Measurements from ENCODE around the gene FAM110A.
"Not testable (repeated sequence)": the region's sequence is repeated elsewhere in the genome, so short reads cannot be mapped to it uniquely, and the experiment has no call there.

Gene FAM110A

GRCh38 chr20:824490-824889 lies 9.0 kb upstream of the FAM110A start:
- DNase-seq, result no peak

GRCh38 chr20:824916-825315 lies 8.6 kb upstream of the FAM110A start:
- no peak for DNase-seq

- DNase-seq, result no peak
Measured at GRCh38 chr20:825710-826421, 7.6 kb upstream of the FAM110A start.

- DNase-seq, result no peak
Measured at GRCh38 chr20:826695-827323, 6.7 kb upstream of the FAM110A start.

- not testable (repeated sequence) for DNase-seq
Measured at GRCh38 chr20:827981-828380, 5.5 kb upstream of the FAM110A start.

GRCh38 chr20:828987-829386 lies 4.5 kb upstream of the FAM110A start:
- DNase-seq, result no peak

- no peak for DNase-seq
Measured at GRCh38 chr20:829551-829950, 4.0 kb upstream of the FAM110A start.

- DNase-seq, result no peak
Measured at GRCh38 chr20:830011-830521, 3.4 kb upstream of the FAM110A start.

- no peak for DNase-seq
Measured at GRCh38 chr20:831251-831650, 2.3 kb upstream of the FAM110A start.

GRCh38 chr20:831956-832355 lies 1.6 kb upstream of the FAM110A start:
- no peak for DNase-seq

- no peak for DNase-seq
Measured at GRCh38 chr20:833121-833449, 430 bp upstream of the FAM110A start.

GRCh38 chr20:834151-834746 lies 734 bp downstream of the FAM110A start:
- no peak for DNase-seq

- DNase-seq, result no peak
Measured at GRCh38 chr20:835608-836045, 2.1 kb downstream of the FAM110A start.

GRCh38 chr20:836190-836589 lies 2.7 kb downstream of the FAM110A start:
- no peak for DNase-seq

GRCh38 chr20:839015-839414 lies 5.5 kb downstream of the FAM110A start:
- DNase-seq, result no peak

GRCh38 chr20:839626-840025 lies 6.1 kb downstream of the FAM110A start:
- DNase-seq, result no peak

- no peak for DNase-seq
Measured at GRCh38 chr20:840503-840857, 7.0 kb downstream of the FAM110A start.

- no peak for DNase-seq
Measured at GRCh38 chr20:840858-841567, 7.5 kb downstream of the FAM110A start.

- no peak for DNase-seq
Measured at GRCh38 chr20:841568-842546, 8.3 kb downstream of the FAM110A start.

- no peak for DNase-seq
Measured at GRCh38 chr20:842547-842940, 9.0 kb downstream of the FAM110A start.

- DNase-seq, result no peak
Measured at GRCh38 chr20:843912-844311, 10.4 kb downstream of the FAM110A start.

GRCh38 chr20:844473-845225 lies 11.1 kb downstream of the FAM110A start:
- DNase-seq, result peak; percentile 75

Data from 8988T (cell line).